Prostate gland (tissue), 2 donors: ENCODE results near the gene DTWD2.
"Not testable (repeated sequence)": the region's sequence is repeated elsewhere in the genome, so short reads cannot be mapped to it uniquely, and the experiment has no call there.

Experiments used
- POLR2A ChIP-seq: fragments of 450-650 bp; IDR thresholded peaks from one replicate; pipeline ENCODE4 v1.6.1; 2016; ENCODE audit warnings: antibody characterized with exemption, mild to moderate bottlenecking
- TF ChIP-seq, protein P1 (sequence below), 4 experiments: fragments of 200-600 bp in 2 of 4; fragments of 450-650 bp in 2 of 4; sonication (generic) in 2 of 4; IDR thresholded peaks; 1 replicate in 3 of 4; 2 replicates in 1 of 4; pipeline ENCODE4 v1.5.1; 2016 to 2019; ENCODE audit warnings: antibody characterized with exemption in 4 of 4, mild to moderate bottlenecking in 2 of 4, moderate library complexity in 2 of 4

DNA sequence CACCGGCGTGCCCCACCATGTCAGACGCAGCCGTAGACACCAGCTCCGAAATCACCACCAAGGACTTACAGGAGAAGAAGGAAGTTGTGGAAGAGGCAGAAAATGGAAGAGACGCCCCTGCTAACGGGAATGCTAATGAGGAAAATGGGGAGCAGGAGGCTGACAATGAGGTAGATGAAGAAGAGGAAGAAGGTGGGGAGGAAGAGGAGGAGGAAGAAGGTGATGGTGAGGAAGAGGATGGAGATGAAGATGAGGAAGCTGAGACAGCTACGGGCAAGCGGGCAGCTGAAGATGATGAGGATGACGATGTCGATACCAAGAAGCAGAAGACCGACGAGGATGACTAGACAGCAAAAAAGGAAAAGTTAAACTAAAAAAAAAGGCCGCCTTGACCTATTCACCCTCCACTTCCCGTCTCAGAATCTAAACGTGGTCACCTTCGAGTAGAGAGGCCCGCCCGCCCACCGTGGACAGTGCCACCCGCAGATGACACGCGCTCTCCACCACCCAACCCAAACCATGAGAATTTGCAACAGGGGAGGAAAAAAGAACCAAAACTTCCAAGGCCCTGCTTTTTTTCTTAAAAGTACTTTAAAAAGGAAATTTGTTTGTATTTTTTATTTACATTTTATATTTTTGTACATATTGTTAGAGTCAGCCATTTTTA, 14.4 kb downstream of the DTWD2 start:
- TF ChIP-seq, protein P1, sequence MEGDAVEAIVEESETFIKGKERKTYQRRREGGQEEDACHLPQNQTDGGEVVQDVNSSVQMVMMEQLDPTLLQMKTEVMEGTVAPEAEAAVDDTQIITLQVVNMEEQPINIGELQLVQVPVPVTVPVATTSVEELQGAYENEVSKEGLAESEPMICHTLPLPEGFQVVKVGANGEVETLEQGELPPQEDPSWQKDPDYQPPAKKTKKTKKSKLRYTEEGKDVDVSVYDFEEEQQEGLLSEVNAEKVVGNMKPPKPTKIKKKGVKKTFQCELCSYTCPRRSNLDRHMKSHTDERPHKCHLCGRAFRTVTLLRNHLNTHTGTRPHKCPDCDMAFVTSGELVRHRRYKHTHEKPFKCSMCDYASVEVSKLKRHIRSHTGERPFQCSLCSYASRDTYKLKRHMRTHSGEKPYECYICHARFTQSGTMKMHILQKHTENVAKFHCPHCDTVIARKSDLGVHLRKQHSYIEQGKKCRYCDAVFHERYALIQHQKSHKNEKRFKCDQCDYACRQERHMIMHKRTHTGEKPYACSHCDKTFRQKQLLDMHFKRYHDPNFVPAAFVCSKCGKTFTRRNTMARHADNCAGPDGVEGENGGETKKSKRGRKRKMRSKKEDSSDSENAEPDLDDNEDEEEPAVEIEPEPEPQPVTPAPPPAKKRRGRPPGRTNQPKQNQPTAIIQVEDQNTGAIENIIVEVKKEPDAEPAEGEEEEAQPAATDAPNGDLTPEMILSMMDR (IDR thresholded peaks at IDR 0.05) = not testable (repeated sequence)
- not testable (repeated sequence) for TF ChIP-seq POLR2A
